ENCODE data around the gene EIF3F. TPM values are rescaled to one million over a fixed set of nuclear protein-coding genes. Genes with fewer than 3 reads are reported as not detected.

EIF3F gene
- total and polyA plus RNA-seq, 2 of the 13 experiments (the other 11 are each of a cell fraction or from before 2014, with no cell fraction given): 109 to 191 TPM

- POLR2A ChIA-PET: interaction anchor here (0.7 kb wide), 1 partner anchor 13 kb away, joined by 3 read pairs; the partner anchor contains the start of gene EIF3F
- TSS peak; percentile 8 for BruUV-seq (replicated peaks)
- Histone ChIP-seq H2AFZ (ENCODE audit: low read length) (no peak overlapping the region), H3K27me3 (ENCODE audit: control insufficient read depth in 1 of 2, insufficient read depth in 2 of 2, low read length in 2 of 2) (no peaks in the 10 kb centered on the region), H3K27ac (ENCODE audit: extremely low read length, insufficient read depth, low read length) (no peak overlapping the region), H3K4me2 (ENCODE audit: low read depth, low read length) (no peak overlapping the region), H3K36me3 (replicated peaks in 1 of 2; ENCODE audit: control insufficient read depth in 1 of 2, insufficient read depth in 2 of 2, low read length in 2 of 2) (peaks cover 13 to 40% of the 10 kb centered on the region in 2 experiments), H3K79me2 (ENCODE audit: insufficient read depth, low read length) (no peaks in the 10 kb centered on the region), H3K9me3 (ENCODE audit: low read length) (no peaks in the 10 kb centered on the region), H3K9ac (ENCODE audit: insufficient read depth, low read depth, low read length) (no peak overlapping the region), H3K4me3 (replicated peaks in 1 of 3; ENCODE audit: insufficient read depth in 1 of 3, low read depth in 2 of 3, low read length in 3 of 3) (no peak overlapping the region), H4K20me1 (ENCODE audit: insufficient read depth, low read length) (no peaks in the 10 kb centered on the region), H3K4me1 (ENCODE audit: insufficient read depth, low read length) (peaks cover 13% of the 10 kb centered on the region)
- no peak for FAIRE-seq
- 98% methylated on average over 10 of the region's 10 CpGs for WGBS (ENCODE audit: low lambda C conversion rate)
- CTCF ChIA-PET (ENCODE audit: low intra/inter-chr PET ratio, low total read pairs): no interaction called here
- TF ChIP-seq POLR2G (IDR thresholded peaks at IDR 0.05; ENCODE audit: low read depth, low read length): 0 out of 2 replicates have a peak, but pooled peaks have one; percentile 43
- TF ChIP-seq ZFP36 (IDR thresholded peaks at IDR 0.05; ENCODE audit: borderline replicate concordance, low read depth, low read length, partially characterized antibody): no peak
- intact Hi-C loops (cut with micrococcal nuclease; ENCODE audit: unreplicated experiment) (no loop called here), in situ Hi-C loops (cut with HindIII; ENCODE audit: extremely low pct_ligation_motif_present, low pct_unique_long_range_greater_than_20kb) (loop anchor here (10.0 kb wide), 2 partner anchors 95 to 265 kb away; partner anchors contain the start of gene LMO1)
- ATAC-seq: no peak
- DNase-seq (ENCODE audit: low spot score): no peak
Observed at GRCh38 chr11:7999795-8000194, 12.7 kb downstream of the EIF3F start.

GRCh38 chr11:8000390-8000789 lies 13.3 kb downstream of the EIF3F start:
- Histone ChIP-seq H3K4me1 (ENCODE audit: insufficient read depth, low read length) (peaks cover 13% of the 10 kb centered on the region), H3K4me3 (replicated peaks in 1 of 3; ENCODE audit: insufficient read depth in 1 of 3, low read depth in 2 of 3, low read length in 3 of 3) (no peak overlapping the region), H3K4me2 (ENCODE audit: low read depth, low read length) (no peak overlapping the region), H3K27ac (ENCODE audit: extremely low read length, insufficient read depth, low read length) (no peak overlapping the region), H3K9ac (ENCODE audit: insufficient read depth, low read depth, low read length) (no peak overlapping the region), H3K9me3 (ENCODE audit: low read length) (no peaks in the 10 kb centered on the region), H2AFZ (ENCODE audit: low read length) (no peak overlapping the region), H4K20me1 (ENCODE audit: insufficient read depth, low read length) (no peaks in the 10 kb centered on the region), H3K79me2 (ENCODE audit: insufficient read depth, low read length) (no peaks in the 10 kb centered on the region), H3K36me3 (replicated peaks in 1 of 2; ENCODE audit: control insufficient read depth in 1 of 2, insufficient read depth in 2 of 2, low read length in 2 of 2) (peaks cover 8 to 34% of the 10 kb centered on the region in 2 experiments), H3K27me3 (ENCODE audit: control insufficient read depth in 1 of 2, insufficient read depth in 2 of 2, low read length in 2 of 2) (no peaks in the 10 kb centered on the region)
- in situ Hi-C loops (cut with HindIII; ENCODE audit: extremely low pct_ligation_motif_present, low pct_unique_long_range_greater_than_20kb) (loop anchor here (10.0 kb wide), 2 partner anchors 94 to 264 kb away; partner anchors contain the start of gene LMO1), intact Hi-C loops (cut with micrococcal nuclease; ENCODE audit: unreplicated experiment) (no loop called here)
- FAIRE-seq: no peak
- DNase-seq (ENCODE audit: low spot score): no peak
- BruUV-seq (replicated peaks): no TSS peak
- TF ChIP-seq ETV5 (CRISPR knock-in tag; IDR thresholded peaks at IDR 0.05; ENCODE audit: borderline replicate concordance) (no peak), CEBPB (IDR thresholded peaks at IDR 0.05; ENCODE audit: borderline replicate concordance, low read depth, low read length) (peak; percentile 61; the same call in 1 of the 2 replicates), ZNF343 (CRISPR knock-in tag; IDR thresholded peaks at IDR 0.05) (no peak)
- 70% methylated on average over 5 of the region's 5 CpGs for WGBS (ENCODE audit: low lambda C conversion rate)
- ATAC-seq: peak; percentile 59
- POLR2A ChIA-PET: interaction anchor here (0.7 kb wide), 1 partner anchor 14 kb away, joined by 3 read pairs; the partner anchor contains the start of gene EIF3F
- CTCF ChIA-PET (ENCODE audit: low intra/inter-chr PET ratio, low total read pairs): no interaction called here

Data from HepG2 (cell line).